HG03064 (cell line): ENCODE measurements around the gene NDUFS8.
"Not testable (repeated sequence)": the region's sequence is repeated elsewhere in the genome, so short reads cannot be mapped to it uniquely, and the experiment has no call there.

ENCODE experiments used
- ATAC-seq: cut with Tn5 transposase; IDR thresholded peaks from one replicate; pipeline ENCODE4 v1.9.1; 2021; ENCODE audit warnings: low read depth; ENCODE audit not compliant: unreplicated experiment

The NDUFS8 gene

DNA sequence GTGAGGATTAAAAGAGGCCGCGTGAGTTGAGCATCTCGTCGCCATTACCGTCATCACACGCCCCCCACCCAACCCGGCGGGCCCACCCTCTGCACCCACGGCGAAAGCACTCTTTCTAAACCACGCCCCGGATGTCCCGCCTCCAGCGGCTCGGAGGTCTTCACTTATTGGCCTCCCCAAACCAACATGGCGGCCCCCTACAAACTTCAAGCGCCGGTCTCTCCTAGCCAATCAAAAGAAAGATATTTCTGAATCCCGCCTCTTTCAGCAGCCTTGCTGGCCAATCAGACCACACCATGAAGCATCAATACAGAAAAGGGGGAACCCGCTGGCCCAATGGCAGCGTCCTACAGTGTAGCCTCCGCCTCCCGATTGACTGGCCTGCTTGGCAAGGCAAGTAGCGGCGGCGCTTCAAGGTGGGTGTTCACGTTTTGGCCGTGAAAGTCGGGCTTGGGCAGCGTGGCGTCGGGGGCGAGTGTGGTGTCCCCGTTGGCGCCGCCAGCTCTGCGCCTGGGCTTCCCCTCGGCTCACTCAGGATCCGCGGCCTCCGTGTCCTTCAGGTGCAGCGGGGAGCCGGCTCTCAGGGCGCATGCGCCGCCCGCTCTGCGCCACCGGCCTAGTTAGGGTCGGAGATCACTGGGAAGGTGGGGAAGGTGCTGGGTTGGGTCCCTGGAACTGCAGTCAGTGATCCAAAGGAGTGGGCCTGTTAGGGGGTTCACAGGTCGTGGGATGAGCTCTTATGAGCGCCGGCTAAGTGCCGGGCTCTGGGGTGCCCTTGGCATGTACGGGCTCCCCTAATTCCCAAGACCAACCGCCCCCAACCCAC, at the start of gene NDUFS8:
Gene NDUFS8 (plus strand): TSS at position 364 of the 826 bp plus-strand sequence. CDS start 1,471 bp downstream, outside the sequence.
- ATAC-seq = peak; percentile 81

GRCh38 chr11:67981226-67981625, 49.3 kb upstream of the NDUFS8 start:
- not testable (repeated sequence) for ATAC-seq

DNA sequence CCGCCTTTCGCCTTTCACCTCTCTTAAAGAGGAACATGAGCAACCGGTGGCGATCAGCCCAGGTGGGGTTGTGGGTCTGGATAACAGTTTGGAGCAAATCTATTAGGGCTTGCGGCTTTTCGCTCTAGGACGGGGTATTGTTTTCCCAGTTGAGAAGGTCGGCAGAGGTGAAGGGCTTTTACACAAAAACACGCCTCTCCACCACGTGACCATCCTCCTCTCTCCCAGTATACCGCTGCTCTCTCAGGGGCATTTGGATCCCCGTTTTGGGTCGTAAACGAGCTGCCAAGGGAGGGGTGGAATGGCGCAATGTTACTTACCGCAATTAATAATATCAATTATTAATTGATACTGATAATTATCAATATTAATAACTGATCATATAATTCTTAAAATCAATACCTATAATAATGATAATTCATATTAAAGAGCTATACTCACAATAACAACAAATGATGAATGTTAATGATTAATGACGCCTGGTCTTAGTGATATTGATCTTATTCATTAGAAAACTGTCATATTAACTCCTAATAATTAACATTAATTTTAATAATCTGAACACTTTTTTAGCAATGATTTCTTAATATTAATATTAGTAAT, 48.1 kb upstream of the NDUFS8 start:
- not testable (repeated sequence) for ATAC-seq

GRCh38 chr11:67983951-67984350, 46.5 kb upstream of the NDUFS8 start:
- no peak for ATAC-seq

- ATAC-seq = not testable (repeated sequence)
Measured at GRCh38 chr11:67985302-67985701, 45.2 kb upstream of the NDUFS8 start.

GRCh38 chr11:67990546-67991346, 39.7 kb upstream of the NDUFS8 start:
- not testable (repeated sequence) for ATAC-seq

GRCh38 chr11:67991347-67992121, 38.9 kb upstream of the NDUFS8 start:
- ATAC-seq = not testable (repeated sequence)

GRCh38 chr11:67993821-67994220, 36.7 kb upstream of the NDUFS8 start:
- not testable (repeated sequence) for ATAC-seq

DNA sequence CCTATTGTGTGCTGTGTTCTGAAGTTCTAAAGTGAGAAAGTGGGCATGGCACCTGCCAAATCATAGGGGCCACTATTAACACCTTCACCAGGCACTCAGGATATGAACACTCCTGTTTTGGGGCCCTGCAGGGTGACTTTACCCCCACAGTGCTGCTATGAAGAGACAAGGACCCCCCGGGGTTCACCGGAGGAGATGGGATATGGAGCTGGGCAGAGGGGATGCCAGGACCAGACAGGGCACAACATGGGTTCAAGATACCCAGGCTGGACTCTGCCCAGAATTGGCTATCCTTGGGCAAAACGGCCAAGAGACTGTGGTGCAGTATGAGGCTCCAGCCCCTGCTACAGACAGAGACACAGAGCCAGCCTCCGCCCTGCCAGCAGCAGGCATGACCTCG, 36.1 kb upstream of the NDUFS8 start:
- not testable (repeated sequence) for ATAC-seq

- ATAC-seq = not testable (repeated sequence)
Measured at GRCh38 chr11:67995129-67995528, 35.4 kb upstream of the NDUFS8 start.

DNA sequence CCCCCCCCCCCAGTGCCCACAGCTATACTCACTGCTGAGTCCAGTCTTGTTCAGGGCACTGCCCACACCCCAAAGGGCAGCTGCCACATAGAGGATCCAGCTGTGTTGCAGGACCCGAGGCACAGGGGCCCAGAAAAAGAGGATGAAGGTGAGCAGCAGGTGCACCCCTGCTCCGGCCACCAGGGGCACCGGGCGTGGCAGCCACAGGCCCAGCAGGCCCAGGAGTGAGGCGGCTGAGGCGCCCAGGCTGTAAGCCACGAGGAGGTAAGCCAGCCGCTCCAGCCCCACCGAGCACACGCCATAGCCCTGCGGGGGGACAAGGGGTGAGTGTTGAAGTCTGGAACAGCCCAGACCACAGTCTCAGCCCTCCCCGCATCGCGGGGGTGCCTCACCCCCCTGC, 34.9 kb upstream of the NDUFS8 start:
- ATAC-seq = not testable (repeated sequence)

DNA sequence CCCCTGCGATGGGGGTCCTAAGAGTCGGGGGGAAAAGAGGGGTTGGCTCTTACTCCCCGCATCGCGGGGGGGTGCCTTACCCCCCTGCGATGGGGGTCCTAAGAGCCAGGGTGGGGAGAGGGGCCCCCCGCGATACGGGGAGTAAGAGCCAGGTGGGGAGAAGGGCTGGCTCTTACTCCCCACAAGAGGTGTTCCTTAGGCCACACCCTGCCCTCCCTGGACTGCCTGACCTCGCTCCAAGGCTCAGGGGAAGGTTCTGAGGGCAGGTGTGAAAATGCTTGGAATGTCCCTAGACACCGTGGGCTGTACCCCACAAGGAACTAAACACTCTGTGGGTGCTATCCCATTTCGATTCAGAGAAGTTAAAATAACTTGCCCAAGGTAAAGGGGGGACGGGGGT, 34.4 kb upstream of the NDUFS8 start:
- no peak for ATAC-seq

- ATAC-seq = no peak
Measured at GRCh38 chr11:67996622-67997474, 33.6 kb upstream of the NDUFS8 start.

GRCh38 chr11:67997475-67997921, 33.0 kb upstream of the NDUFS8 start:
- no peak for ATAC-seq

DNA sequence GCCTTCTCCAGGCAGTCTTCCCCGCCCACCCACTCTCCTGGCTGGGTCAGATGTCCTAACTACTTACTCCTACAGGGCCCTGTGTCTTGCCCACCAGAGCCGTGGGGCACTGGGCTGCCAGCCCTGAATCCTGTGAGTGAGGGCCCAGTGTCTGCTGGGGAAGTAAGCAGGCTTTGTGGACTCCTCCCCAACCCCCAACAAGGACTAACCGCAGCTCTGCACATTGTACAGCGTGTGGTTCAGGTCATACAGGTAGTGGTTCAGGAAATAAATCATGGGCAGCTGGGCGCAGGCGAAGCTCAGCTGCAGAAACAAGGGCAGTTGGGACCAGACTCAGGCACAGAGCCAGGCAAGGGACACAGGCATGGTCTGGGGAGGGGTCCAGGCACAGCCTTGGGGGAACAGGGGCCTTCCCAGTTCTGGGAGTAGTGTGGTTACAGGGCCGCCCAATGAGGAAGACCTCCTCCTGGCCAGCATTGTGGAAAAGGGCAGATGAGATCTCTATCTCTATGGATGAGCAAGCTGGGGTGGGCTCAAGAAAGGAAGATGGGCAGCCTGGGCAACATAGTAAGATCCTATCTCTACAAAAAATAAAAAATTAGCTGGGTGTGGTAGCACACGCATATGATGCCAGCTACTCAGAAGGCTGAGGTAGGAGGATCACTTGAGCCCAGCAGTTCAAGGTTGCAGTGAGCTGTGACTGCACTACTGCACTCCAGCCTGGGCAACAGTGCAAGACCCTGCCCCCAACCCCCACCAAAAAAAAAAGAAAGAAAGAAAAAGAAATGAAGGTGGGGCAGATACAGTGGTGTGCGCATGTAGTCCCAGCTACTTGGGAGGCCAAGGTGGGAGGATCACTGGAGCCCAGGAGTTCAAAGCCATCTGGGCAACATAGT, 32.1 kb upstream of the NDUFS8 start:
- ATAC-seq = no peak

DNA sequence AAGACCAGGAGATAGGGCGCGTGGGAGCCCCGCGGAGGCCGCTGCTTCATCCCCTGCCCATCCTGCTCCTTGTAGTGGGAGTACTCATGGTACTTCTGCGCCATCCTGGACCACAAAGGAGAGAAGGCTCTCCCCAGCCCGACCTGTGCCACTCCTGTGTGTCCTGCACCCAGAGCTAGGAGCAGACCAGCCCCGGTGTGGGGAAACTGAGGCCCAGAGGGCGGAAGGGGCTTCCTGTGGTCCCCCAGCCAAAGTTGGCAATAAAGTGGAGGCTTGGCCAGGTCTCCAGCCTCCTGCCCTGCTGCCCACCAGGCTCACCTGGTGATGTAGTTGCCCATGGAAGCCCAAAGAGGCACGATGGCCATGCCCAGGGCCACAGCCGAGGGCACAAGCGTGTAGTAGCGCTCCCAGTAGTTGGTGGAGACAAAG, 31.3 kb upstream of the NDUFS8 start:
- ATAC-seq = no peak

DNA sequence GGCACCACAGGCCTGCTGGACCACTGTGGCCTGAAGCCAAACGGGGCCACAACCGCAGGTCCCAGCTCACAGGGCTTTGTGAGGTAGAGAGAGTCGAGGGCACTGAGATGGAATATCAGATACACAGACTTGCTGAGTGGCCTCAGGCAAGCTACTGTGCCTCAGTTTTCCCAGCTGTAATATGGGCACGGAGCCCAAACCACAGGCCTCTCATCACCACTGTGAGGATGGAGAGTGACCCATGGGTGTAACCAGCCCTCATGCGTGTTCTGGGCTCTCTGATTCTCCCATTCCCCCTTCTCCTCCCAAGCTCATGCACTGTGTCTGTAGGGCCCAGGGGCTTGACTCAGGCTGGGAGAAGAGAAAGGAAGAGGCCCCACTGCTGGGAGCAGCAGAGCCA, 30.8 kb upstream of the NDUFS8 start:
- ATAC-seq = no peak

- no peak for ATAC-seq
Measured at GRCh38 chr11:68002575-68002937, 27.9 kb upstream of the NDUFS8 start.
